Upper lobe of left lung (tissue), 4 donors: ENCODE data around the gene PLEKHM2.

Experiments
- POLR2A ChIP-seq, 4 donors: fragments of 450-650 bp; IDR thresholded peaks; one replicate each; pipeline ENCODE4 v1.5.1; 2016 to 2017; ENCODE audit warnings: antibody characterized with exemption in 4 of 4, mild to moderate bottlenecking in 2 of 4
- TF ChIP-seq, protein P1 (sequence below), 6 experiments: fragments of 450-650 bp in 4 of 6; fragments of 200-600 bp in 2 of 6; sonication (generic) in 2 of 6; IDR thresholded peaks; one replicate each; pipeline ENCODE4 v1.5.1; 2016 to 2019; ENCODE audit warnings: antibody characterized with exemption in 6 of 6

- TF ChIP-seq POLR2A (IDR thresholded peaks at IDR 0.05), result no peak
- TF ChIP-seq, protein P1, sequence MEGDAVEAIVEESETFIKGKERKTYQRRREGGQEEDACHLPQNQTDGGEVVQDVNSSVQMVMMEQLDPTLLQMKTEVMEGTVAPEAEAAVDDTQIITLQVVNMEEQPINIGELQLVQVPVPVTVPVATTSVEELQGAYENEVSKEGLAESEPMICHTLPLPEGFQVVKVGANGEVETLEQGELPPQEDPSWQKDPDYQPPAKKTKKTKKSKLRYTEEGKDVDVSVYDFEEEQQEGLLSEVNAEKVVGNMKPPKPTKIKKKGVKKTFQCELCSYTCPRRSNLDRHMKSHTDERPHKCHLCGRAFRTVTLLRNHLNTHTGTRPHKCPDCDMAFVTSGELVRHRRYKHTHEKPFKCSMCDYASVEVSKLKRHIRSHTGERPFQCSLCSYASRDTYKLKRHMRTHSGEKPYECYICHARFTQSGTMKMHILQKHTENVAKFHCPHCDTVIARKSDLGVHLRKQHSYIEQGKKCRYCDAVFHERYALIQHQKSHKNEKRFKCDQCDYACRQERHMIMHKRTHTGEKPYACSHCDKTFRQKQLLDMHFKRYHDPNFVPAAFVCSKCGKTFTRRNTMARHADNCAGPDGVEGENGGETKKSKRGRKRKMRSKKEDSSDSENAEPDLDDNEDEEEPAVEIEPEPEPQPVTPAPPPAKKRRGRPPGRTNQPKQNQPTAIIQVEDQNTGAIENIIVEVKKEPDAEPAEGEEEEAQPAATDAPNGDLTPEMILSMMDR (IDR thresholded peaks at IDR 0.05), result no peak
These were observed 38.3 kb downstream of the PLEKHM2 start for GRCh38 chr1:15722411-15722810.
